Activated CD4-positive, alpha-beta T cell treated with anti-CD3 and anti-CD28 coated beads, Interleukin-2, amount 10 ng/mL, durations not matched to agents 24 days and 14 days (primary cell): Measurements from ENCODE around the gene BMPR1B. TPM values are rescaled to one million over a fixed set of nuclear protein-coding genes. Genes with fewer than 3 reads are reported as not detected.

Source experiments
- DNase-seq: peaks from one replicate; pipeline ENCODE4 v3.0.0; 2022
- H3K27ac Mint-ChIP-seq: one replicate; pipeline ENCODE4 v1.8.0; 2022; ENCODE audit warnings: mild to moderate bottlenecking, mixed read lengths
- H3K27me3 Mint-ChIP-seq: one replicate; pipeline ENCODE4 v1.8.0; 2022; ENCODE audit warnings: mixed read lengths
- H3K36me3 Mint-ChIP-seq: one replicate; pipeline ENCODE4 v1.8.0; 2022; ENCODE audit warnings: low read depth, mild to moderate bottlenecking, mixed read lengths
- H3K4me1 Mint-ChIP-seq: one replicate; pipeline ENCODE4 v1.8.0; 2021; ENCODE audit warnings: mixed read lengths
- H3K4me3 Mint-ChIP-seq: one replicate; pipeline ENCODE4 v1.8.0; 2022; ENCODE audit warnings: mild to moderate bottlenecking, moderate library complexity, mixed read lengths
- H3K9me3 Mint-ChIP-seq: one replicate; pipeline ENCODE4 v1.8.0; 2021; ENCODE audit warnings: mixed read lengths
- intact Hi-C: fragments of 100-400 bp; cut with micrococcal nuclease; formaldehyde crosslinking; loops from one replicate; pipeline ENCODE4 v1.15.1; 2023
- total RNA-seq: library from RNA; stranded (reverse); gene quantifications from 2 replicates; pipeline ENCODE4 v1.2.3, GENCODE V29; 2022

The BMPR1B gene
- total RNA-seq, 1 donor from 2014 or later, result not detected

DNA sequence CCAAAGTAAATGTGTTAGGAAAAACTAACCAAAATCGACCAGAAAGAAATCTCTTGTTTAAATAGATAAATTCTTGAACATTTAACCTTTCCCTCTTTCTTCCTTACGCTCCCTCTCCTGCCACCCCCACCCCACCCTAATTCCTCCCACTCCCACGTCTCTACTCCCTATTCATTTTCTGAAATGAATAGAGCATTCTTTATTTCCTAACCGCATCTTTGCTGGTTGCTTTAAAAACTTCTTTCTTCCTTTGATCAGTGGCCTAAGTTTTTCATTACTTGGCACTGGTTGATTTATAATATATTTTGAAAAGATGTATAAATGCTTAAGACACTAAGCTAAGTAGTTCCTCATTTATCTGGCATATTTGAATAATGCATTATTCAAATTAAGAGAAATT lies 33.9 kb downstream of the BMPR1B start:
- H3K4me1 Mint-ChIP-seq, result no peaks in the 10 kb centered on the region
- H3K9me3 Mint-ChIP-seq, result peaks cover 3% of the 10 kb centered on the region
- H3K27me3 Mint-ChIP-seq, result no peaks in the 10 kb centered on the region
- H3K27ac Mint-ChIP-seq, result no peak overlapping the region
- intact Hi-C loops, result no loop called here
- H3K36me3 Mint-ChIP-seq, result no peaks in the 10 kb centered on the region
- no peak overlapping the region for H3K4me3 Mint-ChIP-seq
- DNase-seq, result no peak

DNA sequence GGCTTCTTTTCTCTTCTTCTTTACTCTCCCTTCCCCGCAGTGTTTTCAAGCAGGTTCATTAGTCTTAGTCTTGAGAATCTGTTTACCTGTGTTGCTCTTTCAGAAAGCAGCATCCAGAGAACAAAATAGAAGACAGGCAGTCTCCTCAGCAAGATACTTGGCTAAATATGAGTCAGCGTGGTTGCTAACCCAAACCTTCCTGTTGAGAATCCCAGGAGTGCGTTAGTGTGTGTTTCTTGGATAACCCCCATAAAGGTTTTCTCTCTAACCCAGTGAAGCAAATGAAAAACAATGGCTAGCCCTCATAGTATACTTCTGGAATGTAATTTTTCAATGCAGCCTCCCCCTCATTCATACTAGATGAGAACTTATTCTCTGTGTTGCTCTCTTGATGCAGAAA lies 41.1 kb downstream of the BMPR1B start:
- DNase-seq, result no peak
- H3K36me3 Mint-ChIP-seq, result no peaks in the 10 kb centered on the region
- H3K9me3 Mint-ChIP-seq, result peaks cover 3% of the 10 kb centered on the region
- H3K4me3 Mint-ChIP-seq, result no peak overlapping the region
- no peak overlapping the region for H3K27ac Mint-ChIP-seq
- no peaks in the 10 kb centered on the region for H3K27me3 Mint-ChIP-seq
- intact Hi-C loops, result no loop called here
- no peaks in the 10 kb centered on the region for H3K4me1 Mint-ChIP-seq

- Mint-ChIP-seq H3K27me3 (no peaks in the 10 kb centered on the region), H3K4me1 (no peaks in the 10 kb centered on the region), H3K4me3 (no peak overlapping the region), H3K36me3 (no peaks in the 10 kb centered on the region), H3K27ac (no peak overlapping the region), H3K9me3 (no peaks in the 10 kb centered on the region)
- DNase-seq, result no peak
- intact Hi-C loops, result no loop called here
Measured at GRCh38 chr4:94801016-94801415, 43.3 kb downstream of the BMPR1B start.

GRCh38 chr4:94802091-94802490 lies 44.3 kb downstream of the BMPR1B start:
- no peak overlapping the region for H3K4me3 Mint-ChIP-seq
- H3K4me1 Mint-ChIP-seq, result no peaks in the 10 kb centered on the region
- H3K36me3 Mint-ChIP-seq, result no peaks in the 10 kb centered on the region
- DNase-seq, result no peak
- H3K27me3 Mint-ChIP-seq, result no peaks in the 10 kb centered on the region
- intact Hi-C loops, result no loop called here
- H3K9me3 Mint-ChIP-seq, result no peaks in the 10 kb centered on the region
- H3K27ac Mint-ChIP-seq, result no peak overlapping the region

DNA sequence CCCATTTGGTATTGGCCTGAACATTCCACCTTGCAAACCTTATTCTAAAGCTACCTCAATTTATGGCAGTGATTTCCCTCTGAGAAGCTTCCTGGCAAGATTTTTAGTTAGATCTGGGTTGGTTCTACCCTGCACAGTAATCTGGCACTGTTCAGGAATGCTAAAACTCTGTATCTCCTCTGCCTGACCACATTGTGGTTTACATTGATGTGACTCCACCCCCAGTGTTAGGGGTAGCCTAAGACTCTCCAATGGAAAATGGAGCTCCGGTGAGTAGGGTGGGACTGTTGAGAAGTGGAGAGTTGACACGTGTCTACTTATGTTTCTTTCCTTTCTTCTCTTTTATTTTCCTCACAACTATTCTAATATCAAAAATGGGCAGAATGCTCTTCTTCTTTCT lies 45.4 kb downstream of the BMPR1B start:
- Mint-ChIP-seq H3K4me1 (no peaks in the 10 kb centered on the region), H3K9me3 (no peaks in the 10 kb centered on the region), H3K4me3 (no peak overlapping the region), H3K27ac (no peak overlapping the region), H3K36me3 (no peaks in the 10 kb centered on the region), H3K27me3 (no peaks in the 10 kb centered on the region)
- intact Hi-C loops, result no loop called here
- DNase-seq, result no peak

- H3K4me3 Mint-ChIP-seq, result no peak overlapping the region
- H3K27me3 Mint-ChIP-seq, result no peaks in the 10 kb centered on the region
- H3K36me3 Mint-ChIP-seq, result no peaks in the 10 kb centered on the region
- intact Hi-C loops, result no loop called here
- no peaks in the 10 kb centered on the region for H3K9me3 Mint-ChIP-seq
- H3K4me1 Mint-ChIP-seq, result no peaks in the 10 kb centered on the region
- DNase-seq, result no peak
- H3K27ac Mint-ChIP-seq, result no peak overlapping the region
Measured at GRCh38 chr4:94804650-94805049, 46.9 kb downstream of the BMPR1B start.

- Mint-ChIP-seq H3K4me1 (no peaks in the 10 kb centered on the region), H3K9me3 (no peaks in the 10 kb centered on the region), H3K36me3 (no peaks in the 10 kb centered on the region), H3K27me3 (no peaks in the 10 kb centered on the region), H3K27ac (no peak overlapping the region), H3K4me3 (no peak overlapping the region)
- intact Hi-C loops, result no loop called here
- DNase-seq, result no peak
Measured at GRCh38 chr4:94806376-94806775, 48.6 kb downstream of the BMPR1B start.

DNA sequence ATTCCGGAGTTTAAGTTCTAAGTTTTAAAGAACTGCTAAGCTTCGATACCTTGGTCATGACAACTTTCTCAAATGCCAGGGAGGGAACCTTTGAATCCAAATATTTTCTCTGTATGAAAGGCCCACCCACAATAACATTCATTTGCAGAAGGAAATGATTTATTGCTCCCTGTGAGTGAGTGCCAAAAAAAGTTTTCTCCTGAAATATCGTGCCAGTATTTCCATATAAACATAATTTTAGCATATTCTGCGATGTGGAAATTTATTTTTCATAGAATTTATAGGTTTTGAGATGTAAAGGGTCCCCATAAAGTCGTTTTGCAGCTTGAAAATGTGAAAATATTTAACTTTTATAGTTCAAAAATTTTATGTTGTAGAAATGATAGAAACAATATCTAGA lies 53.9 kb downstream of the BMPR1B start:
- Mint-ChIP-seq H3K27ac (no peak overlapping the region), H3K4me1 (no peaks in the 10 kb centered on the region), H3K27me3 (no peaks in the 10 kb centered on the region), H3K9me3 (no peaks in the 10 kb centered on the region), H3K4me3 (no peak overlapping the region), H3K36me3 (no peaks in the 10 kb centered on the region)
- no peak for DNase-seq
- intact Hi-C loops, result no loop called here

DNA sequence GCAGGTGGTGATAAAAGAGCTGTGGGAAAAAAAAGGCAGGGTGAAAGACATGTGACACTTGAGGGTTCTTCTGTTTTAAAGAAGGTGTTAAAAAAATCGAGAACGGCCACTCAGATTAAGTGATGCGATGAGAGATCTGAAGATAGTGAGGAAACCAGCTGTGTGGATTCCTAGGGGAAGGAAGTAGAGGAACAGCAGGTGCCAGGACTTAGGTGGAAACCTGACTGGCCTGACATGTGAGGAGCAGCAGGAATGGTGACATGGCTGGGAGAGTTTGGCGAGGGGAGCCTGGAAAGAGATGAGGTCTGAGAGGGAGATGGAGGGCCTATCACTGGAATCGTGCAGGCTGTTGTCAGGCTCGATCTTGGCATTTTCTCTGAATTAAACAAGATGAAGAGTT lies 55.5 kb downstream of the BMPR1B start:
- Mint-ChIP-seq H3K36me3 (no peaks in the 10 kb centered on the region), H3K27me3 (no peaks in the 10 kb centered on the region), H3K9me3 (no peaks in the 10 kb centered on the region), H3K4me1 (no peaks in the 10 kb centered on the region), H3K27ac (no peak overlapping the region), H3K4me3 (no peak overlapping the region)
- intact Hi-C loops, result no loop called here
- no peak for DNase-seq

DNA sequence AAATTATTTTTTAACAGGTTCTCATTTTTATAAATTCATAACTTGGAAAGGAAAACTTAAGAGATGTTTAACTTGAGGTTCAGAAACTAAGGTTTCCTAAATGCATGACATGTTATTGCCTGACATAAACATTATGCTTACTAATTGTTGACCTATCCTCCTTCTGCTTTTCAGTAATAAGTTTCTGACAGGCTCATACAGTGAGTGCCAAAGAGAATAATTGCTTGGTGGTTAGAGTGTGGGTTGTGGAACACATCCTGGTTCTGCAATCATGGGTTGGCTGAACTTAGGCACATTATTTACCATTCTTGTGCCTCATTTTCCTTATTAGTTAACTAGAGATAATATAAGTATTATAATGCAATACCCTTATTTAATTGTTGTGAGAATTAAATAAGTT lies 56.5 kb downstream of the BMPR1B start:
- H3K9me3 Mint-ChIP-seq, result no peaks in the 10 kb centered on the region
- DNase-seq, result no peak
- intact Hi-C loops, result no loop called here
- no peak overlapping the region for H3K27ac Mint-ChIP-seq
- no peak overlapping the region for H3K4me3 Mint-ChIP-seq
- H3K36me3 Mint-ChIP-seq, result no peaks in the 10 kb centered on the region
- no peaks in the 10 kb centered on the region for H3K27me3 Mint-ChIP-seq
- no peaks in the 10 kb centered on the region for H3K4me1 Mint-ChIP-seq

GRCh38 chr4:94819371-94820168 lies 61.8 kb downstream of the BMPR1B start:
- Mint-ChIP-seq H3K4me1 (no peaks in the 10 kb centered on the region), H3K36me3 (no peaks in the 10 kb centered on the region), H3K27ac (no peak overlapping the region), H3K27me3 (no peaks in the 10 kb centered on the region), H3K4me3 (no peak overlapping the region), H3K9me3 (no peaks in the 10 kb centered on the region)
- intact Hi-C loops, result loop anchor here (10.0 kb wide), 1 partner anchor 305 kb away; no protein-coding TSS in a partner anchor
- no peak for DNase-seq

DNA sequence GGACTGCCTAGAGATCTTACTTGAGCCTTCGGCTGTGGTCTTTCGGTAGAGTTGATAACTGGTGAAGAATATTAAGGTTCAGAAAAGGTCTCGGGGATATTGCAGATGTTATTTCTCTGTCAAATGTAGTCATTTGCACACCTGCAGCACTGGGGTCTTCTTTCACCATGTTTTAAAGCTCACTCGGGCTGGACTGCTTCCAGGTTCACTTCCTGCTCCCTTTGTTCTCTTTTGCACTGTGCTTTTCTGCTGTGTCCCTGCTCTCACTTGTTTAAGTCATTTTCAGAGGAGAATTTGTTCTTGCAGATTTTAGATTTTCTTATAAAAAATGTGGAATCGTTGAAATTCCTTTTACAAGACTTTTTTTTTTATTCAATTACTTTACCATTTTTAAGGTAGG lies 68.5 kb downstream of the BMPR1B start:
- intact Hi-C loops, result loop anchor here (10.0 kb wide), 1 partner anchor 311 kb away; no protein-coding TSS in a partner anchor
- Mint-ChIP-seq H3K27ac (no peak overlapping the region), H3K4me3 (no peak overlapping the region), H3K27me3 (peaks cover 2% of the 10 kb centered on the region), H3K4me1 (no peaks in the 10 kb centered on the region), H3K9me3 (no peaks in the 10 kb centered on the region), H3K36me3 (no peaks in the 10 kb centered on the region)
- no peak for DNase-seq

GRCh38 chr4:94827481-94828110 lies 69.8 kb downstream of the BMPR1B start:
- no peak for DNase-seq
- H3K4me1 Mint-ChIP-seq, result no peaks in the 10 kb centered on the region
- no peak overlapping the region for H3K4me3 Mint-ChIP-seq
- intact Hi-C loops, result loop anchor here (10.0 kb wide), 1 partner anchor 313 kb away; no protein-coding TSS in a partner anchor
- H3K27ac Mint-ChIP-seq, result no peak overlapping the region
- no peaks in the 10 kb centered on the region for H3K36me3 Mint-ChIP-seq
- peaks cover 2% of the 10 kb centered on the region for H3K27me3 Mint-ChIP-seq
- H3K9me3 Mint-ChIP-seq, result no peaks in the 10 kb centered on the region

DNA sequence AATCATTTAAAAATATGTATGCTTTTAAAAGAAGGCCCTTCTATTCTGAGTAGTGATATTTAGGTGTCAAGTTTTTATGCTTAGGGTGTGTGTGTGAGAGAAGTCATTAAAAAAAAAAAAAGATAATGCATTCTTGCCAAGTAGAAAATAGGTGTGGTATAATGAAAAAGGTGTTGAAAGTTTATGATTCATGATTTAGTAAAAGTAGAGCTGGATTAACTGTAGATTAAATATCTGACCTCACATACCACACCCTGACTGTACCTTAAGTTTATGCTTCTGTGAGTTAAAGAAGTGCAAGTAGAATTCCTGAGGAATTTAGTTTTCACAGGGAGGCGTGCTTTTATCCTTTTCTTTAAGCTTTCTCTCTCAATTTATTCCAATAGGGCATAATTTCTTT lies 71.1 kb downstream of the BMPR1B start:
- Mint-ChIP-seq H3K9me3 (no peaks in the 10 kb centered on the region), H3K36me3 (no peaks in the 10 kb centered on the region), H3K4me3 (no peak overlapping the region), H3K27ac (no peak overlapping the region), H3K4me1 (no peaks in the 10 kb centered on the region), H3K27me3 (peaks cover 2% of the 10 kb centered on the region)
- intact Hi-C loops, result loop anchor here (10.0 kb wide), 1 partner anchor 314 kb away; no protein-coding TSS in a partner anchor
- no peak for DNase-seq
